GM19438 (cell line): Measurements from ENCODE around the gene WDR26.
A peak's percentile ranks its signal among the peaks of the same experiment; 100 is the strongest.
"Not testable (repeated sequence)": the region's sequence is repeated elsewhere in the genome, so short reads cannot be mapped to it uniquely, and the experiment has no call there.

Source experiments
- ATAC-seq: cut with Tn5 transposase; IDR thresholded peaks from one replicate; pipeline ENCODE4 v1.9.1; 2021; ENCODE audit warnings: low read depth; ENCODE audit not compliant: unreplicated experiment

WDR26 gene

GRCh38 chr1:224434691-224435317 lies at the start of gene WDR26:
TSS of gene WDR26 (minus strand) at chr1:224434797.
- peak; percentile 75 for ATAC-seq

- not testable (repeated sequence) for ATAC-seq
These were observed 48.6 kb upstream of the WDR26 start for GRCh38 chr1:224483206-224483605.

- no peak for ATAC-seq
These were observed 48.0 kb upstream of the WDR26 start for GRCh38 chr1:224482619-224483018.

- ATAC-seq, result no peak
These were observed 47.0 kb upstream of the WDR26 start for GRCh38 chr1:224481601-224482000.

GRCh38 chr1:224480888-224481459 lies 46.4 kb upstream of the WDR26 start:
- not testable (repeated sequence) for ATAC-seq

- ATAC-seq, result not testable (repeated sequence)
These were observed 45.6 kb upstream of the WDR26 start for GRCh38 chr1:224480200-224480599.

- ATAC-seq, result no peak
These were observed 38.2 kb upstream of the WDR26 start for GRCh38 chr1:224472806-224473205.

- no peak for ATAC-seq
These were observed 31.6 kb upstream of the WDR26 start for GRCh38 chr1:224466154-224466553.

GRCh38 chr1:224459966-224460365 lies 25.4 kb upstream of the WDR26 start:
- no peak for ATAC-seq

- no peak for ATAC-seq
These were observed 24.4 kb upstream of the WDR26 start for GRCh38 chr1:224458996-224459395.

GRCh38 chr1:224458296-224458695 lies 23.7 kb upstream of the WDR26 start:
- ATAC-seq, result no peak

GRCh38 chr1:224457782-224458144 lies 23.2 kb upstream of the WDR26 start:
- no peak for ATAC-seq

- ATAC-seq, result no peak
These were observed 22.0 kb upstream of the WDR26 start for GRCh38 chr1:224456637-224456953.

GRCh38 chr1:224454402-224455055 lies 19.9 kb upstream of the WDR26 start:
- no peak for ATAC-seq

GRCh38 chr1:224450561-224451350 lies 16.2 kb upstream of the WDR26 start:
- ATAC-seq, result no peak

- ATAC-seq, result no peak
These were observed 15.6 kb upstream of the WDR26 start for GRCh38 chr1:224450159-224450558.

- ATAC-seq, result no peak
These were observed 13.9 kb upstream of the WDR26 start for GRCh38 chr1:224448453-224449017.

GRCh38 chr1:224447971-224448370 lies 13.4 kb upstream of the WDR26 start:
- ATAC-seq, result no peak

- ATAC-seq, result no peak
These were observed 12.7 kb upstream of the WDR26 start for GRCh38 chr1:224447251-224447650.

GRCh38 chr1:224438989-224439388 lies 4.4 kb upstream of the WDR26 start:
- no peak for ATAC-seq

- ATAC-seq, result no peak
These were observed 1.4 kb upstream of the WDR26 start for GRCh38 chr1:224435999-224436398.
